HepG2 (cell line): ENCODE measurements around the gene ACOT8. TPM values are rescaled to one million over a fixed set of nuclear protein-coding genes. Genes with fewer than 3 reads are reported as not detected.

Experiments
- ATAC-seq: fragments of 200-7000 bp; cut with Tn5 transposase; 3 replicates; pipeline ENCODE4 v1.9.1; 2020; ENCODE audit warnings: mild to moderate bottlenecking, moderate library complexity
- BruUV-seq: library from RNA; stranded (reverse); fragments of 400-500 nt; replicated peaks from 2 replicates; lab custom pipeline; 2021; lab: Mats Ljungman, UMichigan
- CTCF ChIA-PET: fragments of 300-600 bp; formaldehyde crosslinking; extraction: SDS; loops from one replicate; lab custom pipeline; 2021; ENCODE audit warnings: low total read pairs, inconsistent platforms, low intra/inter-chr PET ratio; lab: Yijun Ruan, JAX
- POLR2A ChIA-PET: fragments of 350-600 bp; sonication (Branson Sonifier 250); formaldehyde crosslinking; loops from one replicate; lab custom pipeline; 2020; ENCODE audit warnings: antibody characterized with exemption, inconsistent platforms; lab: Yijun Ruan, JAX
- DNase-seq: peaks from one replicate; pipeline ENCODE4 v3.0.0-alpha.2; 2015; ENCODE audit warnings: low spot score
- FAIRE-seq: peaks from 3 replicates; lab custom pipeline; 2011; peaks lifted over from hg19 to GRCh38; lab: Jason Lieb, UNC
- H2AFZ ChIP-seq: one replicate; pipeline ENCODE4 v1.6.1; 2011; ENCODE audit warnings: low read length, inconsistent platforms
- H3K27ac ChIP-seq: fragments of 300-600 bp; 3 replicates; pipeline ENCODE4 v1.8.0; 2011; ENCODE audit warnings: mixed run types, mild to moderate bottlenecking, mixed read lengths, low read length, inconsistent platforms; ENCODE audit not compliant: insufficient read depth; ENCODE audit errors: extremely low read length
- H3K27me3 ChIP-seq, 2 experiments: fragments of 200-600 bp in 1 of 2; 2 replicates in 1 of 2; 3 replicates in 1 of 2; pipeline versions ENCODE4 v1.6.0 to v1.8.0; 2011; ENCODE audit warnings: low read length in 2 of 2, mild to moderate bottlenecking in 2 of 2, moderate library complexity in 2 of 2, inconsistent platforms in 1 of 2; ENCODE audit not compliant: insufficient read depth in 2 of 2, control insufficient read depth in 1 of 2
- H3K36me3 ChIP-seq, 2 experiments: fragments of 200-600 bp in 1 of 2; replicated peaks in 1 of 2; 2 replicates in 1 of 2; 3 replicates in 1 of 2; pipeline versions ENCODE4 v1.5.1 to v1.8.0; 2011; ENCODE audit warnings: low read length in 2 of 2, inconsistent platforms in 1 of 2; ENCODE audit not compliant: insufficient read depth in 2 of 2, control insufficient read depth in 1 of 2
- H3K4me1 ChIP-seq: 2 replicates; pipeline ENCODE4 v1.5.1; 2012; ENCODE audit warnings: low read length, inconsistent platforms; ENCODE audit not compliant: insufficient read depth
- H3K4me2 ChIP-seq: 2 replicates; pipeline ENCODE4 v1.6.0; 2011; ENCODE audit warnings: low read depth, low read length, inconsistent platforms
- H3K4me3 ChIP-seq, 3 experiments: fragments of 200-600 bp in 1 of 3; sonication (generic), shearing (Covaris generic) in 1 of 3; replicated peaks in 1 of 3; 2 replicates each; pipeline ENCODE4 v1.5.1; 2011 to 2016; ENCODE audit warnings: low read length in 3 of 3, inconsistent platforms in 2 of 3, low read depth in 2 of 3, mild to moderate bottlenecking in 2 of 3, control low read depth in 1 of 3, mixed read lengths in 1 of 3; ENCODE audit not compliant: insufficient read depth in 1 of 3
- H3K79me2 ChIP-seq: one replicate; pipeline ENCODE4 v1.6.1; 2011; ENCODE audit warnings: low read length, inconsistent platforms; ENCODE audit not compliant: insufficient read depth
- H3K9ac ChIP-seq: 2 replicates; pipeline ENCODE4 v1.6.0; 2011; ENCODE audit warnings: mild to moderate bottlenecking, low read depth, low read length, inconsistent platforms; ENCODE audit not compliant: insufficient read depth
- H3K9me3 ChIP-seq: 2 replicates; pipeline ENCODE4 v1.5.1; 2012; ENCODE audit warnings: mild to moderate bottlenecking, low read length
- H4K20me1 ChIP-seq: 2 replicates; pipeline ENCODE4 v1.6.0; 2011; ENCODE audit warnings: inconsistent platforms, mild to moderate bottlenecking, low read length, moderate library complexity; ENCODE audit not compliant: insufficient read depth
- ARNT ChIP-seq: fragments of 450-650 bp; IDR thresholded peaks from 2 replicates; pipeline ENCODE4 v1.6.1; 2017
- HMGA1 ChIP-seq: sonication (generic); formaldehyde crosslinking; conservative IDR thresholded peaks from 2 replicates; pipeline ENCODE4 v1.4.0; 2020; ENCODE audit warnings: missing genetic modification reagents
- HMGXB3 ChIP-seq: sonication (generic); formaldehyde crosslinking; IDR thresholded peaks from 2 replicates; pipeline ENCODE4 v1.4.0; 2020; ENCODE audit warnings: missing genetic modification reagents, borderline replicate concordance
- PAX8 ChIP-seq: sonication (generic); formaldehyde crosslinking; IDR thresholded peaks from 2 replicates; pipeline ENCODE4 v1.8.0; 2022; ENCODE audit warnings: mild to moderate bottlenecking, missing genetic modification reagents, borderline replicate concordance
- PLSCR1 ChIP-seq: sonication (generic); formaldehyde crosslinking; IDR thresholded peaks from 2 replicates; pipeline ENCODE4 v1.5.0; 2020; ENCODE audit warnings: missing genetic modification reagents, mild to moderate bottlenecking, borderline replicate concordance
- RNF2 ChIP-seq: fragments of 450-650 bp; conservative IDR thresholded peaks from 2 replicates; pipeline ENCODE4 v1.6.1; 2016; ENCODE audit warnings: low read depth
- SMARCE1 ChIP-seq: fragments of 450-650 bp; IDR thresholded peaks from 2 replicates; pipeline ENCODE4 v1.6.1; 2017; ENCODE audit warnings: borderline replicate concordance
- TEF ChIP-seq: sonication (generic); formaldehyde crosslinking; IDR thresholded peaks from 2 replicates; pipeline ENCODE4 v1.5.0; 2020; ENCODE audit warnings: missing genetic modification reagents
- ZNF468 ChIP-seq: sonication (generic); formaldehyde crosslinking; IDR thresholded peaks from 2 replicates; pipeline ENCODE4 v1.8.0; 2022; ENCODE audit warnings: mild to moderate bottlenecking, moderate library complexity, missing genetic modification reagents
- WGBS: methylation state at CpG from one replicate; pipeline ENCODE4 v1.1.6; 2017; ENCODE audit warnings: low lambda C conversion rate; 5-methylcytosine and 5-hydroxymethylcytosine counted together
- in situ Hi-C: cut with HindIII; loops from 2 replicates; pipeline ENCODE4 v1.10.0; 2017; ENCODE audit warnings: low pct_unique_long_range_greater_than_20kb; ENCODE audit not compliant: extremely low pct_ligation_motif_present
- intact Hi-C: fragments of 100-400 bp; cut with micrococcal nuclease; formaldehyde crosslinking; loops from one replicate; pipeline ENCODE4 v1.10.0; 2022; ENCODE audit not compliant: unreplicated experiment
- polyA plus RNA-seq, 8 experiments: library from polyadenylated mRNA; depleted of rRNA in 3 of 8; stranded (reverse) in 7 of 8; unstranded in 1 of 8; fragments of >200 nt; fragmentation: Illumina TruSeq in 4 of 8; extraction: Trizol in 4 of 8; gene quantifications; 2 replicates each; pipeline versions ENCODE4 v1.2.1 to v1.2.3, GENCODE V29; 2011 to 2016; ENCODE audit warnings: low read depth in 4 of 8, missing spikeins in 1 of 8, mixed read lengths in 1 of 8; ENCODE audit not compliant: insufficient read depth in 1 of 8
- total RNA-seq, 5 experiments: library from RNA; depleted of rRNA; stranded (reverse); fragments of >200 nt; fragmentation: Illumina TruSeq; extraction: Trizol; gene quantifications; 2 replicates each; pipeline ENCODE4 v1.2.3, GENCODE V29; 2016; ENCODE audit warnings: low read depth in 1 of 5
- TF ChIP-seq, protein P1 (sequence below): sonication (generic); formaldehyde crosslinking; IDR thresholded peaks from 2 replicates; pipeline ENCODE4 v1.4.0; 2020; ENCODE audit warnings: mild to moderate bottlenecking, missing genetic modification reagents, borderline replicate concordance
- TF ChIP-seq, protein P2 (sequence below): sonication (generic); formaldehyde crosslinking; IDR thresholded peaks from 2 replicates; pipeline ENCODE4 v1.4.0; 2020; ENCODE audit warnings: missing genetic modification reagents, borderline replicate concordance
- TF ChIP-seq, protein P3 (sequence below): sonication (generic); formaldehyde crosslinking; IDR thresholded peaks from 2 replicates; pipeline ENCODE4 v1.5.0; 2020; ENCODE audit warnings: mild to moderate bottlenecking, missing genetic modification reagents, borderline replicate concordance

The ACOT8 gene
- total and polyA plus RNA-seq, 2 of the 13 experiments (the other 11 are each of a cell fraction or from before 2014, with no cell fraction given) = 31.4 to 45.5 TPM

GRCh38 chr20:45859916-45860315, 2.7 kb upstream of the ACOT8 start:
- H3K79me2 ChIP-seq = peaks cover 4% of the 10 kb centered on the region
- POLR2A ChIA-PET = interaction anchor here (5.8 to 7.6 kb wide), 2 partner anchors 23 to 30 kb away, joined by 40 to 85 read pairs; partner anchors contain the start of genes CTSA, NEURL2 and ZSWIM1

More at GRCh38 chr20:45859916-45860315, 2.7 kb upstream of the ACOT8 start:
- intact Hi-C loops = no loop called here
- CTCF ChIA-PET = no interaction called here
- Histone ChIP-seq H4K20me1 (no peaks in the 10 kb centered on the region), H3K9me3 (no peaks in the 10 kb centered on the region), H3K36me3 (no peaks in the 10 kb centered on the region), H2AFZ (no peak overlapping the region), H3K27me3 (no peaks in the 10 kb centered on the region; a peak in 1 of 5 replicates), H3K4me2 (no peak overlapping the region), H3K4me3 (no peak overlapping the region), H3K9ac (no peak overlapping the region), H3K27ac (no peak overlapping the region), H3K4me1 (peaks cover 79% of the 10 kb centered on the region)
- FAIRE-seq = no peak
- in situ Hi-C loops = no loop called here
- TF ChIP-seq PAX8 (CRISPR knock-in tag) (no peak), PLSCR1 (no peak), HMGXB3 (CRISPR knock-in tag) (no peak), ARNT (no peak), HMGA1 (no peak), TEF (no peak), ZNF468 (CRISPR knock-in tag) (no peak), SMARCE1 (no peak), RNF2 (no peak)
- TF ChIP-seq, protein P1, sequence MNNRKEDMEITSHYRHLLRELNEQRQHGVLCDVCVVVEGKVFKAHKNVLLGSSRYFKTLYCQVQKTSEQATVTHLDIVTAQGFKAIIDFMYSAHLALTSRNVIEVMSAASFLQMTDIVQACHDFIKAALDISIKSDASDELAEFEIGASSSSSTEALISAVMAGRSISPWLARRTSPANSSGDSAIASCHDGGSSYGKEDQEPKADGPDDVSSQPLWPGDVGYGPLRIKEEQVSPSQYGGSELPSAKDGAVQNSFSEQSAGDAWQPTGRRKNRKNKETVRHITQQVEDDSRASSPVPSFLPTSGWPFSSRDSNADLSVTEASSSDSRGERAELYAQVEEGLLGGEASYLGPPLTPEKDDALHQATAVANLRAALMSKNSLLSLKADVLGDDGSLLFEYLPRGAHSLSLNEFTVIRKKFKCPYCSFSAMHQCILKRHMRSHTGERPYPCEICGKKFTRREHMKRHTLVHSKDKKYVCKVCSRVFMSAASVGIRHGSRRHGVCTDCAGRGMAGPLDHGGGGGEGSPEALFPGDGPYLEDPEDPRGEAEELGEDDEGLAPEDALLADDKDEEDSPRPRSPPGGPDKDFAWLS = no peak
- TF ChIP-seq, protein P2, sequence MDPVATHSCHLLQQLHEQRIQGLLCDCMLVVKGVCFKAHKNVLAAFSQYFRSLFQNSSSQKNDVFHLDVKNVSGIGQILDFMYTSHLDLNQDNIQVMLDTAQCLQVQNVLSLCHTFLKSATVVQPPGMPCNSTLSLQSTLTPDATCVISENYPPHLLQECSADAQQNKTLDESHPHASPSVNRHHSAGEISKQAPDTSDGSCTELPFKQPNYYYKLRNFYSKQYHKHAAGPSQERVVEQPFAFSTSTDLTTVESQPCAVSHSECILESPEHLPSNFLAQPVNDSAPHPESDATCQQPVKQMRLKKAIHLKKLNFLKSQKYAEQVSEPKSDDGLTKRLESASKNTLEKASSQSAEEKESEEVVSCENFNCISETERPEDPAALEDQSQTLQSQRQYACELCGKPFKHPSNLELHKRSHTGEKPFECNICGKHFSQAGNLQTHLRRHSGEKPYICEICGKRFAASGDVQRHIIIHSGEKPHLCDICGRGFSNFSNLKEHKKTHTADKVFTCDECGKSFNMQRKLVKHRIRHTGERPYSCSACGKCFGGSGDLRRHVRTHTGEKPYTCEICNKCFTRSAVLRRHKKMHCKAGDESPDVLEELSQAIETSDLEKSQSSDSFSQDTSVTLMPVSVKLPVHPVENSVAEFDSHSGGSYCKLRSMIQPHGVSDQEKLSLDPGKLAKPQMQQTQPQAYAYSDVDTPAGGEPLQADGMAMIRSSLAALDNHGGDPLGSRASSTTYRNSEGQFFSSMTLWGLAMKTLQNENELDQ = no peak
- TF ChIP-seq, protein P3, sequence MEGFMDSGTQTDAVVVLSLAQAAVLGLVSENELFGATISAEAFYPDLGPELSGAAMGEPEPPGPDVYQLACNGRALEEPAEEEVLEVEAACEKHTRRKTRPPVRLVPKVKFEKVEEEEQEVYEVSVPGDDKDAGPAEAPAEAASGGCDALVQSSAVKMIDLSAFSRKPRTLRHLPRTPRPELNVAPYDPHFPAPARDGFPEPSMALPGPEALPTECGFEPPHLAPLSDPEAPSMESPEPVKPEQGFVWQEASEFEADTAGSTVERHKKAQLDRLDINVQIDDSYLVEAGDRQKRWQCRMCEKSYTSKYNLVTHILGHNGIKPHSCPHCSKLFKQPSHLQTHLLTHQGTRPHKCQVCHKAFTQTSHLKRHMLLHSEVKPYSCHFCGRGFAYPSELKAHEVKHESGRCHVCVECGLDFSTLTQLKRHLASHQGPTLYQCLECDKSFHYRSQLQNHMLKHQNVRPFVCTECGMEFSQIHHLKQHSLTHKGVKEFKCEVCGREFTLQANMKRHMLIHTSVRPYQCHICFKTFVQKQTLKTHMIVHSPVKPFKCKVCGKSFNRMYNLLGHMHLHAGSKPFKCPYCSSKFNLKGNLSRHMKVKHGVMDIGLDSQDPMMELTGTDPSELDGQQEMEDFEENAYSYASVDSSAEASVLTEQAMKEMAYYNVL (CRISPR knock-in tag) = no peak
- 95% methylated on average over 5 of the region's 5 CpGs for WGBS
- DNase-seq = no peak
- BruUV-seq = no TSS peak
- ATAC-seq = no peak
